Cardiac muscle cell (in vitro differentiated cells and primary cell): ENCODE results near the gene GPR55. TPM values are rescaled to one million over a fixed set of nuclear protein-coding genes. Genes with fewer than 3 reads are reported as not detected.
A peak's percentile ranks its signal among the peaks of the same experiment; 100 is the strongest.

Source experiments
- DNase-seq, 2 donors: peaks; one replicate each; pipeline versions ENCODE4 v3.0.0 to v3.0.0-alpha.2; 2010 to 2017; ENCODE audit warnings: low read depth in 1 of 2, low spot score in 1 of 2
- H3K27ac ChIP-seq: fragments of 200-600 bp; sonication (generic); 2 replicates; pipeline ENCODE4 v1.5.1; 2016
- H3K27me3 ChIP-seq: fragments of 200-600 bp; sonication (generic); 2 replicates; pipeline ENCODE4 v1.6.0; 2016; ENCODE audit warnings: control low read depth
- H3K36me3 ChIP-seq: fragments of 200-600 bp; sonication (generic); 2 replicates; pipeline ENCODE4 v1.5.1; 2016; ENCODE audit warnings: control low read depth
- H3K4me1 ChIP-seq: fragments of 200-600 bp; sonication (generic); 2 replicates; pipeline ENCODE4 v1.8.1; 2017; ENCODE audit warnings: low read depth, mild to moderate bottlenecking, mixed run types
- H3K4me3 ChIP-seq: fragments of 200-600 bp; sonication (generic); 2 replicates; pipeline ENCODE4 v1.5.1; 2016; ENCODE audit warnings: mild to moderate bottlenecking
- H3K9me3 ChIP-seq: fragments of 200-600 bp; sonication (generic); 2 replicates; pipeline ENCODE4 v1.5.1; 2017; ENCODE audit warnings: low read depth, mild to moderate bottlenecking, control low read depth
- polyA plus RNA-seq: library from polyadenylated mRNA; unstranded; fragments of >200 nt; fragmentation: Nextera tagmentation; extraction: Ambion mirVana; gene quantifications from 2 replicates; pipeline ENCODE4 v1.2.1, GENCODE V29; 2016
- total RNA-seq: library from RNA; depleted of rRNA; stranded (reverse); fragments of >200 nt; gene quantifications from 2 replicates; pipeline ENCODE4 v1.2.3, GENCODE V29; 2016
- TF ChIP-seq, protein P1 (sequence below): IDR thresholded peaks from 2 replicates; pipeline ENCODE4 v1.5.1; 2012; ENCODE audit warnings: low read depth, mild to moderate bottlenecking, low read length

GPR55 gene
- total and polyA plus RNA-seq, 2 experiments from 2014 or later = not detected

GRCh38 chr2:230866756-230867523 is 58.1 kb downstream of the GPR55 start:
- peak overlapping the region; percentile 92 for H3K27ac ChIP-seq
- DNase-seq = peak in 1 of 2 donors; percentile 62
- peaks cover 61% of the 10 kb centered on the region for H3K4me1 ChIP-seq
- H3K27me3 ChIP-seq = no peaks in the 10 kb centered on the region
- H3K9me3 ChIP-seq = no peaks in the 10 kb centered on the region
- TF ChIP-seq, protein P1, sequence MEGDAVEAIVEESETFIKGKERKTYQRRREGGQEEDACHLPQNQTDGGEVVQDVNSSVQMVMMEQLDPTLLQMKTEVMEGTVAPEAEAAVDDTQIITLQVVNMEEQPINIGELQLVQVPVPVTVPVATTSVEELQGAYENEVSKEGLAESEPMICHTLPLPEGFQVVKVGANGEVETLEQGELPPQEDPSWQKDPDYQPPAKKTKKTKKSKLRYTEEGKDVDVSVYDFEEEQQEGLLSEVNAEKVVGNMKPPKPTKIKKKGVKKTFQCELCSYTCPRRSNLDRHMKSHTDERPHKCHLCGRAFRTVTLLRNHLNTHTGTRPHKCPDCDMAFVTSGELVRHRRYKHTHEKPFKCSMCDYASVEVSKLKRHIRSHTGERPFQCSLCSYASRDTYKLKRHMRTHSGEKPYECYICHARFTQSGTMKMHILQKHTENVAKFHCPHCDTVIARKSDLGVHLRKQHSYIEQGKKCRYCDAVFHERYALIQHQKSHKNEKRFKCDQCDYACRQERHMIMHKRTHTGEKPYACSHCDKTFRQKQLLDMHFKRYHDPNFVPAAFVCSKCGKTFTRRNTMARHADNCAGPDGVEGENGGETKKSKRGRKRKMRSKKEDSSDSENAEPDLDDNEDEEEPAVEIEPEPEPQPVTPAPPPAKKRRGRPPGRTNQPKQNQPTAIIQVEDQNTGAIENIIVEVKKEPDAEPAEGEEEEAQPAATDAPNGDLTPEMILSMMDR = no peak
- no peaks in the 10 kb centered on the region for H3K36me3 ChIP-seq
- no peak overlapping the region for H3K4me3 ChIP-seq

- DNase-seq = peak; percentile 52 to 65
- Histone ChIP-seq H3K27ac (peak overlapping the region; percentile 92), H3K4me3 (peak overlapping the region; percentile 99), H3K36me3 (no peaks in the 10 kb centered on the region), H3K9me3 (no peaks in the 10 kb centered on the region), H3K4me1 (peaks cover 61% of the 10 kb centered on the region), H3K27me3 (no peaks in the 10 kb centered on the region)
- TF ChIP-seq, protein P1 = peak; percentile 28
Measured at GRCh38 chr2:230865766-230866755, 59.0 kb downstream of the GPR55 start.

DNA sequence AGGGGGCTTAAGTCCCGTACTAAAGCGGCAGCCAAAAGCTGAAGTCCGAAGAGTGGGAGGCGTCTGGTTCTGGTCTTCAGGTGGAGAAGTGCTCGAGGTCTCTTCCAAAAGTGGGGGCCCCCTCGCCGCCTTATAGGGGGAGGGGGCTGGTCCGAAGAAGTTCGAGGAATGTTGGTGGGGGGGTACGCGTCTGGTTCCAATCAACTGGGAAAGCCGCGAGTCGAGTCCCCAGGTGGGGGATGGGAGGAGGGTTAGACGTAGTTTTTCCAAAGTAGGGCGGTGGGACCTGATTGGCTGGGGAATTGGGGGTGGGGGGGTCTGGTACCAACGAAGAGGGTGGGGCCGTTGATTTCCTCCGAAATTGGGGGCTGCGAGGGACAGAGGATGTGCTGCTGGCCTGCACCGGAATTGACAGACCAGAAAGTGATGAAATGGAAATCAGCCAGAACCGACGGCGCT is 59.7 kb downstream of the GPR55 start:
- Histone ChIP-seq H3K27ac (peak overlapping the region; percentile 92), H3K27me3 (no peaks in the 10 kb centered on the region), H3K9me3 (no peaks in the 10 kb centered on the region), H3K4me1 (peaks cover 56% of the 10 kb centered on the region), H3K4me3 (peak overlapping the region; percentile 99), H3K36me3 (no peaks in the 10 kb centered on the region)
- TF ChIP-seq, protein P1 = no peak
- DNase-seq = peak; percentile 29 to 52

- Histone ChIP-seq H3K27ac (peak within 1 kb of the TSS; percentile 92), H3K4me3 (peak within 1 kb of the TSS; percentile 99), H3K4me1 (peaks cover 50% of the 10 kb centered on the region), H3K9me3 (no peaks in the 10 kb centered on the region), H3K27me3 (no peaks in the 10 kb centered on the region), H3K36me3 (no peaks in the 10 kb centered on the region)
- TF ChIP-seq, protein P1 = peak; percentile 34
- DNase-seq = peak; percentile 77 to 89
Measured at GRCh38 chr2:230864605-230865306, 60.3 kb downstream of the GPR55 start, which contains the start of gene ITM2C. TSS of gene ITM2C (plus strand) at chr2:230864942. CDS start at chr2:230865026, 84 bp downstream.

- Histone ChIP-seq H3K4me3 (peak overlapping the region; percentile 99), H3K27ac (no peak overlapping the region), H3K9me3 (no peaks in the 10 kb centered on the region), H3K4me1 (peaks cover 45% of the 10 kb centered on the region), H3K36me3 (no peaks in the 10 kb centered on the region), H3K27me3 (no peaks in the 10 kb centered on the region)
- TF ChIP-seq, protein P1 = no peak
- DNase-seq = no peak
Measured at GRCh38 chr2:230864122-230864604, 60.9 kb downstream of the GPR55 start.
